GM12878 (cell line): ENCODE results near the gene BCAN. TPM values are rescaled to one million over a fixed set of nuclear protein-coding genes. Genes with fewer than 3 reads are reported as not detected.

Experiments
- ATAC-seq: fragments of 200-7000 bp; cut with Tn5 transposase; 3 replicates; pipeline ENCODE4 v1.9.1; 2020; ENCODE audit warnings: mild to moderate bottlenecking, moderate library complexity
- BruUV-seq: library from RNA; stranded (reverse); fragments of 400-500 nt; replicated peaks from 2 replicates; lab custom pipeline; 2021; lab: Mats Ljungman, UMichigan
- CTCF ChIA-PET: fragments of 300-600 bp; sonication (Branson Sonifier 250); formaldehyde crosslinking; extraction: SDS; loops from one replicate; lab custom pipeline; 2021; ENCODE audit warnings: inconsistent platforms; lab: Yijun Ruan, JAX
- POLR2A ChIA-PET: fragments of 350-600 bp; formaldehyde crosslinking; extraction: SDS; loops from one replicate; lab custom pipeline; 2021; ENCODE audit warnings: inconsistent platforms; lab: Charles Lee
- RAD21 ChIA-PET: fragments of 300-600 bp; sonication (Branson Sonifier 250); formaldehyde crosslinking; loops from one replicate; lab custom pipeline; 2023; ENCODE audit warnings: antibody characterized with exemption; ENCODE audit not compliant: unreplicated experiment; lab: Charles Lee
- SMC1A ChIA-PET: fragments of 300-600 bp; sonication (Branson Sonifier 250); formaldehyde crosslinking; loops from one replicate; lab custom pipeline; 2023; ENCODE audit not compliant: unreplicated experiment, uncharacterized antibody; lab: Charles Lee
- DNase-seq: peaks from one replicate; pipeline ENCODE4 v3.0.0-alpha.2; 2011; ENCODE audit warnings: low read depth, low spot score
- FAIRE-seq: peaks from 3 replicates; lab custom pipeline; 2011; peaks lifted over from hg19 to GRCh38; lab: Jason Lieb, UNC
- H2AFZ ChIP-seq: 2 replicates; pipeline ENCODE4 v1.6.0; 2011; ENCODE audit warnings: low read depth, low read length, control low read depth; ENCODE audit not compliant: control insufficient read depth
- H3K27ac ChIP-seq: 2 replicates; pipeline ENCODE4 v1.5.1; 2011; ENCODE audit warnings: control low read depth; ENCODE audit not compliant: control insufficient read depth, insufficient read depth
- H3K27me3 ChIP-seq, 2 experiments: replicated peaks in 1 of 2; 2 replicates each; pipeline versions ENCODE4 v1.6.0 to v1.6.1; 2011; ENCODE audit warnings: low read length in 1 of 2; ENCODE audit not compliant: control insufficient read depth in 2 of 2, insufficient read depth in 2 of 2
- H3K36me3 ChIP-seq, 2 experiments: 2 replicates each; pipeline ENCODE4 v1.5.1; 2011; ENCODE audit warnings: low read length in 1 of 2; ENCODE audit not compliant: control insufficient read depth in 2 of 2, insufficient read depth in 2 of 2
- H3K4me1 ChIP-seq: 2 replicates; pipeline ENCODE4 v1.6.1; 2011; ENCODE audit warnings: mild to moderate bottlenecking, low read length, moderate library complexity, mixed read lengths; ENCODE audit not compliant: control insufficient read depth, insufficient read depth
- H3K4me2 ChIP-seq: 2 replicates; pipeline ENCODE4 v1.6.0; 2011; ENCODE audit warnings: control low read depth; ENCODE audit not compliant: control insufficient read depth, insufficient read depth
- H3K4me3 ChIP-seq: fragments of 200-600 bp; sonication (generic); 2 replicates; pipeline ENCODE4 v1.5.1; 2016
- H3K79me2 ChIP-seq: 2 replicates; pipeline ENCODE4 v1.6.0; 2011; ENCODE audit warnings: low read length; ENCODE audit not compliant: control insufficient read depth, insufficient read depth
- H3K9ac ChIP-seq: 2 replicates; pipeline ENCODE4 v1.8.0; 2011; ENCODE audit warnings: low read length, control low read depth, mixed read lengths; ENCODE audit not compliant: control insufficient read depth, insufficient read depth
- H3K9me3 ChIP-seq: replicated peaks from 3 replicates; pipeline ENCODE4 v1.5.1; 2011; ENCODE audit warnings: mild to moderate bottlenecking, low read length; ENCODE audit not compliant: control insufficient read depth, insufficient read depth
- H4K20me1 ChIP-seq: 2 replicates; pipeline ENCODE4 v1.6.0; 2011; ENCODE audit not compliant: control insufficient read depth, insufficient read depth
- BHLHE40 ChIP-seq, 2 experiments: fragments of 450-650 bp in 1 of 2; IDR thresholded peaks; 2 replicates each; pipeline ENCODE4 v1.6.1; 2011 to 2017; ENCODE audit warnings: low read depth in 2 of 2, borderline replicate concordance in 1 of 2, improper control_type of control experiment in 1 of 2, low read length in 1 of 2, mild to moderate bottlenecking in 1 of 2
- CUX1 ChIP-seq: IDR thresholded peaks from 2 replicates; pipeline ENCODE4 v1.6.1; 2012; ENCODE audit warnings: improper control_type of control experiment, low read depth, low read length; ENCODE audit not compliant: insufficient replicate concordance
- E4F1 ChIP-seq: fragments of 450-650 bp; IDR thresholded peaks from 2 replicates; pipeline ENCODE4 v1.6.1; 2018; ENCODE audit warnings: borderline replicate concordance, mild to moderate bottlenecking; ENCODE audit not compliant: partially characterized antibody
- ELK1 ChIP-seq: IDR thresholded peaks from 2 replicates; pipeline ENCODE4 v1.6.1; 2012; ENCODE audit warnings: low read depth, low read length, improper control_type of control experiment
- FOS ChIP-seq: IDR thresholded peaks from 3 replicates; pipeline ENCODE4 v1.6.1; 2011; ENCODE audit warnings: borderline replicate concordance; ENCODE audit not compliant: insufficient read length; ENCODE audit errors: extremely low read depth
- GABPA ChIP-seq: IDR thresholded peaks from 2 replicates; pipeline ENCODE4 v1.6.1; 2014; ENCODE audit warnings: antibody characterized with exemption, low read depth, mild to moderate bottlenecking, inconsistent platforms
- MLLT1 ChIP-seq: fragments of 450-650 bp; IDR thresholded peaks from 2 replicates; pipeline ENCODE4 v1.6.1; 2016; ENCODE audit warnings: mild to moderate bottlenecking
- POLR2A ChIP-seq: IDR thresholded peaks from 2 replicates; pipeline ENCODE4 v1.6.1; 2011; ENCODE audit warnings: low read depth, mild to moderate bottlenecking, low read length
- POLR2AphosphoS2 ChIP-seq: IDR thresholded peaks from 2 replicates; pipeline ENCODE4 v1.6.1; 2011; ENCODE audit warnings: low read depth, mild to moderate bottlenecking, low read length, improper control_type of control experiment, moderate library complexity
- POU2F2 ChIP-seq: IDR thresholded peaks from 3 replicates; pipeline ENCODE4 v1.6.1; 2011; ENCODE audit warnings: low read depth, mild to moderate bottlenecking, low read length, borderline replicate concordance
- RAD21 ChIP-seq: IDR thresholded peaks from 2 replicates; pipeline ENCODE4 v1.6.1; 2011; ENCODE audit warnings: mild to moderate bottlenecking, low read depth, low read length, moderate library complexity; ENCODE audit not compliant: insufficient read depth
- SREBF2 ChIP-seq: IDR thresholded peaks from 2 replicates; pipeline ENCODE4 v1.6.1; 2012; ENCODE audit warnings: mild to moderate bottlenecking, low read length
- STAT1 ChIP-seq: fragments of 450-650 bp; conservative IDR thresholded peaks from 2 replicates; pipeline ENCODE4 v1.6.1; 2014; ENCODE audit warnings: antibody characterized with exemption, mild to moderate bottlenecking
- ZNF384 ChIP-seq: IDR thresholded peaks from 2 replicates; pipeline ENCODE4 v1.6.1; 2012; ENCODE audit warnings: low read depth, mild to moderate bottlenecking, low read length, improper control_type of control experiment, borderline replicate concordance
- WGBS: methylation state at CpG from one replicate; pipeline ENCODE4 v1.1.6; 2016; ENCODE audit warnings: low lambda C conversion rate; ENCODE audit not compliant: insufficient replicate concordance, insufficient coverage; ENCODE audit errors: missing lambda C conversion rate; 5-methylcytosine and 5-hydroxymethylcytosine counted together
- in situ Hi-C: fragments of 300-500 bp; cut with MboI; formaldehyde crosslinking; loops from 9 replicates; pipeline ENCODE4 v1.14.3; 2018; ENCODE audit warnings: mixed read lengths
- intact Hi-C: fragments of 100-400 bp; cut with micrococcal nuclease; formaldehyde crosslinking; loops from one replicate; pipeline ENCODE4 v1.14.2; 2022; ENCODE audit not compliant: unreplicated experiment
- polyA plus RNA-seq, 11 experiments: library from polyadenylated mRNA; depleted of rRNA in 4 of 11; unstranded in 6 of 11; stranded (reverse) in 5 of 11; fragments of >200 nt; fragmentation: Nextera tagmentation in 4 of 11; fragmentation: Illumina TruSeq in 1 of 11; extraction: Ambion mirVana in 4 of 11; extraction: Trizol in 1 of 11; gene quantifications; 1 replicate in 1 of 11; 2 replicates in 10 of 11; pipeline versions ENCODE4 v1.2.1 to v1.2.3, GENCODE V29; 2011 to 2016; ENCODE audit warnings: inconsistent platforms in 2 of 11, missing spikeins in 2 of 11, low read depth in 1 of 11
- total RNA-seq, 4 experiments: library from RNA; depleted of rRNA in 3 of 4; stranded (reverse); fragments of >200 nt in 3 of 4; fragmentation: Illumina TruSeq in 1 of 4; extraction: Trizol in 1 of 4; gene quantifications; 2 replicates each; pipeline versions ENCODE4 v1.2.1 to v1.2.3, GENCODE V29; 2013 to 2021

Gene BCAN
- total and polyA plus RNA-seq, 10 of the 15 experiments (the other 5 are each of a cell fraction or from before 2014, with no cell fraction given) = 0.05 to 1.3 (median 0.18) TPM; not detected in 1

- 96% methylated on average over 10 of the region's 10 CpGs for WGBS
- CTCF ChIA-PET = interaction anchor here (0.7 to 2.8 kb wide), 8 partner anchors 10 to 442 kb away, joined by 3 to 17 read pairs (median 4); no protein-coding TSS in a partner anchor
- BruUV-seq = no TSS peak
- Histone ChIP-seq H3K36me3 (no peaks in the 10 kb centered on the region), H3K27me3 (no peaks in the 10 kb centered on the region), H3K27ac (no peak overlapping the region), H4K20me1 (no peaks in the 10 kb centered on the region; the same call in 1 of the 2 replicates), H3K4me2 (no peak overlapping the region), H3K4me3 (no peak overlapping the region), H3K9me3 (no peaks in the 10 kb centered on the region), H3K9ac (no peak overlapping the region), H2AFZ (no peak overlapping the region), H3K79me2 (no peaks in the 10 kb centered on the region), H3K4me1 (peaks cover 6% of the 10 kb centered on the region)
- POLR2A ChIA-PET = interaction anchor here (0.6 to 0.7 kb wide), 2 partner anchors 9 to 70 kb away, joined by 3 to 4 read pairs; no protein-coding TSS in a partner anchor
- FAIRE-seq (no peak), ATAC-seq (no peak), DNase-seq (no peak)
- RAD21 ChIA-PET = no interaction called here
- SMC1A ChIA-PET = interaction anchor here (1.9 kb wide), 1 partner anchor 22 kb away, joined by 5 read pairs; no protein-coding TSS in a partner anchor
- in situ Hi-C loops (no loop called here), intact Hi-C loops (no loop called here)
- TF ChIP-seq ZNF384 = no peak
- TF ChIP-seq CUX1 = no peak
- TF ChIP-seq FOS = no peak
- TF ChIP-seq ELK1 = no peak
- TF ChIP-seq RAD21 = no peak
- no peak for TF ChIP-seq MLLT1
- TF ChIP-seq SREBF2 = no peak
- no peak for TF ChIP-seq GABPA
- no peak for TF ChIP-seq E4F1
- no peak for TF ChIP-seq POLR2AphosphoS2
- TF ChIP-seq POLR2A = no peak
- TF ChIP-seq BHLHE40 (IDR thresholded peaks at IDR 0.05; ENCODE audit: borderline replicate concordance in 1 of 2, low read depth in 2 of 2, low read length in 1 of 2) = no peak
- TF ChIP-seq POU2F2 = no peak
- no peak for TF ChIP-seq STAT1
Measured at GRCh38 chr1:156648496-156648895, 6.6 kb downstream of the BCAN start.
